Subcutaneous adipose tissue (tissue), 4 donors: ENCODE results near the gene PTPRD. TPM values are rescaled to one million over a fixed set of nuclear protein-coding genes. Genes with fewer than 3 reads are reported as not detected.

ENCODE experiments used
- CTCF ChIP-seq: fragments of 450-650 bp; IDR thresholded peaks from one replicate; pipeline ENCODE4 v1.5.1; 2016; ENCODE audit warnings: low read depth, mild to moderate bottlenecking, control low read depth, antibody characterized with exemption, moderate library complexity
- total RNA-seq, 4 donors: library from RNA; depleted of rRNA; stranded (reverse); fragments of >200 nt; gene quantifications; one replicate each; pipeline ENCODE4 v1.1.0, GENCODE V29; 2016

The PTPRD gene
- total RNA-seq, 4 donors from 2014 or later = 5.1 to 17.3 (median 12.1) TPM

- no peak for TF ChIP-seq CTCF
Observed at GRCh38 chr9:8338767-8339510, 2273.9 kb downstream of the PTPRD start.

GRCh38 chr9:8337834-8338766 lies 2274.7 kb downstream of the PTPRD start:
- TF ChIP-seq CTCF = no peak

- no peak for TF ChIP-seq CTCF
Observed at GRCh38 chr9:8332871-8333270, 2279.9 kb downstream of the PTPRD start.

GRCh38 chr9:8332331-8332650 lies 2280.5 kb downstream of the PTPRD start:
- TF ChIP-seq CTCF = no peak

GRCh38 chr9:8331507-8332330 lies 2281.1 kb downstream of the PTPRD start:
- no peak for TF ChIP-seq CTCF

GRCh38 chr9:8329561-8330283 lies 2283.1 kb downstream of the PTPRD start:
- TF ChIP-seq CTCF = no peak
